Ishikawa (cell line): ENCODE data around the gene RBM5.

Experiments used
- CEBPB ChIP-seq: IDR thresholded peaks from 2 replicates; pipeline ENCODE4 v1.6.1; 2012
- CREB1 ChIP-seq: IDR thresholded peaks from 2 replicates; pipeline ENCODE4 v1.6.1; 2012; ENCODE audit warnings: low read depth
- EGR1 ChIP-seq: IDR thresholded peaks from 2 replicates; pipeline ENCODE4 v1.6.1; 2012
- EP300 ChIP-seq: IDR thresholded peaks from 2 replicates; pipeline ENCODE4 v1.6.1; 2012; ENCODE audit warnings: borderline replicate concordance
- TAF1 ChIP-seq: IDR thresholded peaks from 2 replicates; pipeline ENCODE4 v1.6.1; 2012; ENCODE audit warnings: low read depth, mild to moderate bottlenecking
- TCF12 ChIP-seq: IDR thresholded peaks from 2 replicates; pipeline ENCODE4 v1.6.1; 2012; ENCODE audit warnings: low read depth
- TEAD4 ChIP-seq: IDR thresholded peaks from 2 replicates; pipeline ENCODE4 v1.6.1; 2012
- YY1 ChIP-seq: IDR thresholded peaks from 2 replicates; pipeline ENCODE4 v1.6.1; 2012; ENCODE audit warnings: low read depth
- ZBTB7A ChIP-seq: IDR thresholded peaks from 2 replicates; pipeline ENCODE4 v1.6.1; 2012; ENCODE audit warnings: low read depth
- TF ChIP-seq, protein P1 (sequence below): IDR thresholded peaks from 2 replicates; pipeline ENCODE4 v1.6.1; 2012; ENCODE audit warnings: low read depth, mild to moderate bottlenecking
- TF ChIP-seq, protein P2 (sequence below): IDR thresholded peaks from 2 replicates; pipeline ENCODE4 v1.6.1; 2012
- TF ChIP-seq, protein P3 (sequence below): IDR thresholded peaks from 2 replicates; pipeline ENCODE4 v1.6.1; 2012

DNA sequence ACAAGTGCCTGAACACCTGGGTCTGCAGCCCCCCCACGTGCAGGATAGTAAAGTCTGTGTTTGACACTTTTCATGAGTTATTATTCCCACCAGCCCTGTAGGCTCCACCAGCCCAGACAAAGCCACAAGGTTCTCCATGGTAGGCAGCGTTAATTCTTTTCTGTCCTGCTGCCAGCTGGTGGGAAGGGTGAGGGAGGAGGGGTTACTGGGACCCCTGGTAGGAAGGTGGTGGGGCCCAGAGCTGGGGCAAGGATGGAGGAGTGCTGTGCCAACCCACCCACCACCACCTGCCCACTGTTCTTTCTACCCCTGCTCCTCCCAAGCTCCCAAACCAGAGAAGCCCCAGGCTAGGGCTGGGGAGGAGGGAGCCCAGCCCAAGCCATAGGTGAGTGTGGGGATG, 45.6 kb downstream of the RBM5 start:
- TF ChIP-seq, protein P1, sequence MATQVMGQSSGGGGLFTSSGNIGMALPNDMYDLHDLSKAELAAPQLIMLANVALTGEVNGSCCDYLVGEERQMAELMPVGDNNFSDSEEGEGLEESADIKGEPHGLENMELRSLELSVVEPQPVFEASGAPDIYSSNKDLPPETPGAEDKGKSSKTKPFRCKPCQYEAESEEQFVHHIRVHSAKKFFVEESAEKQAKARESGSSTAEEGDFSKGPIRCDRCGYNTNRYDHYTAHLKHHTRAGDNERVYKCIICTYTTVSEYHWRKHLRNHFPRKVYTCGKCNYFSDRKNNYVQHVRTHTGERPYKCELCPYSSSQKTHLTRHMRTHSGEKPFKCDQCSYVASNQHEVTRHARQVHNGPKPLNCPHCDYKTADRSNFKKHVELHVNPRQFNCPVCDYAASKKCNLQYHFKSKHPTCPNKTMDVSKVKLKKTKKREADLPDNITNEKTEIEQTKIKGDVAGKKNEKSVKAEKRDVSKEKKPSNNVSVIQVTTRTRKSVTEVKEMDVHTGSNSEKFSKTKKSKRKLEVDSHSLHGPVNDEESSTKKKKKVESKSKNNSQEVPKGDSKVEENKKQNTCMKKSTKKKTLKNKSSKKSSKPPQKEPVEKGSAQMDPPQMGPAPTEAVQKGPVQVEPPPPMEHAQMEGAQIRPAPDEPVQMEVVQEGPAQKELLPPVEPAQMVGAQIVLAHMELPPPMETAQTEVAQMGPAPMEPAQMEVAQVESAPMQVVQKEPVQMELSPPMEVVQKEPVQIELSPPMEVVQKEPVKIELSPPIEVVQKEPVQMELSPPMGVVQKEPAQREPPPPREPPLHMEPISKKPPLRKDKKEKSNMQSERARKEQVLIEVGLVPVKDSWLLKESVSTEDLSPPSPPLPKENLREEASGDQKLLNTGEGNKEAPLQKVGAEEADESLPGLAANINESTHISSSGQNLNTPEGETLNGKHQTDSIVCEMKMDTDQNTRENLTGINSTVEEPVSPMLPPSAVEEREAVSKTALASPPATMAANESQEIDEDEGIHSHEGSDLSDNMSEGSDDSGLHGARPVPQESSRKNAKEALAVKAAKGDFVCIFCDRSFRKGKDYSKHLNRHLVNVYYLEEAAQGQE = no peak
- TF ChIP-seq TCF12 (no peak), CEBPB (no peak), YY1 (no peak), TAF1 (no peak), EP300 (no peak), CREB1 (no peak), TEAD4 (no peak), EGR1 (no peak), ZBTB7A (no peak)
- TF ChIP-seq, protein P2, sequence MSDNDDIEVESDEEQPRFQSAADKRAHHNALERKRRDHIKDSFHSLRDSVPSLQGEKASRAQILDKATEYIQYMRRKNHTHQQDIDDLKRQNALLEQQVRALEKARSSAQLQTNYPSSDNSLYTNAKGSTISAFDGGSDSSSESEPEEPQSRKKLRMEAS = no peak
- TF ChIP-seq, protein P3, sequence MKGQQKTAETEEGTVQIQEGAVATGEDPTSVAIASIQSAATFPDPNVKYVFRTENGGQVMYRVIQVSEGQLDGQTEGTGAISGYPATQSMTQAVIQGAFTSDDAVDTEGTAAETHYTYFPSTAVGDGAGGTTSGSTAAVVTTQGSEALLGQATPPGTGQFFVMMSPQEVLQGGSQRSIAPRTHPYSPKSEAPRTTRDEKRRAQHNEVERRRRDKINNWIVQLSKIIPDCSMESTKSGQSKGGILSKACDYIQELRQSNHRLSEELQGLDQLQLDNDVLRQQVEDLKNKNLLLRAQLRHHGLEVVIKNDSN = no peak
